ENCODE data around the gene MTX1. TPM values are rescaled to one million over a fixed set of nuclear protein-coding genes. Genes with fewer than 3 reads are reported as not detected.

Gene MTX1
- total and polyA plus RNA-seq, 12 donors = 26.7 to 111 (median 45.9) TPM

DNA sequence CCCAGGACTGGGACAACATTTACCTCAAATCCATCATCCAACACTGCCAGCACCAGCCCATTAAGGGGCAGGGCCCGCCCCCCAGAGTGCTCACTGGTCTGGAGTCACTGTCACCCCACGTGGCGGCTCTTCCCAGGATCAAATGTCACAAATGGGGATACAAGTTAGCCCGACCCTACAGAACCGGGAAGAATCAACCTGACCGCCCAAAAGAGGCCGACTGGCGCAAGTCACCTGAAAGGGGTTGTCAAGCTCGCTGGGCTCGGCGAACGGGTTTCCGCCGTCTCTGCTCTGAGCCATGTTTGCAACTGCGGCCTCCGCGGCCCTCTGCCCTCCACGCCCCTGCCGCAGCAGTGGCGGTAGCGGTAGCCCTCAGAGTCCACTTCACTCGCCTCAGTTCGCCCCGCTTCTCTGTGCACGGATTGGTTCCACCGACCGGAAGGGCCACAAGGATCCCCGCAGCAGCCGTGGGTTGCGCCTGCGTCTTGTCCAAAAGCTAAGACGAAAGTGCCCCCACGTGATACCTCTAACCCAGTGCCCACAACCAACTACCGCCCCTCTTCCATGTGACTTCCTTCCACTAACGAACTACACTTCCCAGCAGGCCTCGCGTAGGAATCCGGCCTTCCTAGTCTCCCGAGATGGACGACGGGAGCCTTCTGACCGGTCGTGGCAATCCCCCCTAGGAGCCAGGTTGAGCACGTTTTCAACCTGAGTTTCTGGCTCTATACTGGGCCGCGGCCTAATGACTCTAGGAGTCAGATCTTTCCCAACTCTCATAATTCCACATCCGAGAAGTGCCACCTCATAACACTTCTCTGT is 53.6 kb downstream of the MTX1 start, which contains the start of gene SCAMP3:
TSS of gene SCAMP3 (minus strand) at position 509 of the 822 bp plus-strand sequence. CDS start at position 300, 209 bp downstream.
- Histone ChIP-seq H3K27me3 (no peaks in the 10 kb centered on the region), H3K36me3 (replicated peaks in 1 of 2) (peaks cover 0 to 73% of the 10 kb centered on the region in 2 donors), H3K27ac (peak within 1 kb of the TSS; percentile 22 to 90 (median 80)), H3K4me3 (peak within 1 kb of the TSS; percentile 36 to 80 (median 70)), H3K4me1 (replicated peaks in 1 of 2) (peaks cover 13 to 16% of the 10 kb centered on the region in 2 donors), H3K9me3 (replicated peaks in 1 of 3) (no peaks in the 10 kb centered on the region)
- peak; percentile 79 to 95 for TF ChIP-seq POLR2A (IDR thresholded peaks at IDR 0.05)
- TF ChIP-seq, protein P1, sequence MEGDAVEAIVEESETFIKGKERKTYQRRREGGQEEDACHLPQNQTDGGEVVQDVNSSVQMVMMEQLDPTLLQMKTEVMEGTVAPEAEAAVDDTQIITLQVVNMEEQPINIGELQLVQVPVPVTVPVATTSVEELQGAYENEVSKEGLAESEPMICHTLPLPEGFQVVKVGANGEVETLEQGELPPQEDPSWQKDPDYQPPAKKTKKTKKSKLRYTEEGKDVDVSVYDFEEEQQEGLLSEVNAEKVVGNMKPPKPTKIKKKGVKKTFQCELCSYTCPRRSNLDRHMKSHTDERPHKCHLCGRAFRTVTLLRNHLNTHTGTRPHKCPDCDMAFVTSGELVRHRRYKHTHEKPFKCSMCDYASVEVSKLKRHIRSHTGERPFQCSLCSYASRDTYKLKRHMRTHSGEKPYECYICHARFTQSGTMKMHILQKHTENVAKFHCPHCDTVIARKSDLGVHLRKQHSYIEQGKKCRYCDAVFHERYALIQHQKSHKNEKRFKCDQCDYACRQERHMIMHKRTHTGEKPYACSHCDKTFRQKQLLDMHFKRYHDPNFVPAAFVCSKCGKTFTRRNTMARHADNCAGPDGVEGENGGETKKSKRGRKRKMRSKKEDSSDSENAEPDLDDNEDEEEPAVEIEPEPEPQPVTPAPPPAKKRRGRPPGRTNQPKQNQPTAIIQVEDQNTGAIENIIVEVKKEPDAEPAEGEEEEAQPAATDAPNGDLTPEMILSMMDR (IDR thresholded peaks at IDR 0.05) = peak in 2 of 6 experiments; percentile 2 to 19
- WGBS, 4 donors = 0 to 1% (median 0%) methylated on average over 20 to 47 of the region's 47 CpGs
- intact Hi-C loops (cut with DNase I) = loop anchor here in 1 of 2 donors (5.0 kb wide), 1 partner anchor 45 kb away; the partner anchor contains the start of gene FDPS
- peak; percentile 94 to 99 (median 99) for DNase-seq

DNA sequence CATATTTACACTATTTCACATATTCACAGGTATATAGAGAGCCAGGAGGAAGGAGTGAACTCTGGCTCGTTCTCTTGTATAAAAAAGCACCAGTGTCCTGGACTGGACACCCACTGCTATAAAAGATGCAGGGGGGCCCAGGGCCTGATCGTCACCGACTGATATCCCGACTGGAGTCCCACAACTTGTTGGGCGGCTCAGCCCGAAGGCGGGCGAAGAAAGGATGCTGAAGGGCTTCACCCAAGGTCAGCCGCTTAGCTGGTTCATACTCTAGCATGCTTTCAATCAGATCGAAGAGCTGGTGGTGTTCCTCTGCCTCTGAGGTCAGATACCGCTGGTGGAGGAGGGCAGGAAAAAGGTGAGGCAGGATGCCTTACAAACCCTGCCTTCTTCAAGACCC is 54.6 kb downstream of the MTX1 start:
- intact Hi-C loops (cut with DNase I) = loop anchor here in 1 of 2 donors (5.0 kb wide), 1 partner anchor 44 kb away; the partner anchor contains the start of gene FDPS
- H3K27me3 ChIP-seq = no peaks in the 10 kb centered on the region
- H3K4me1 ChIP-seq (replicated peaks in 1 of 2) = peaks cover 13 to 16% of the 10 kb centered on the region in 2 donors
- H3K36me3 ChIP-seq (replicated peaks in 1 of 2) = peaks cover 0 to 76% of the 10 kb centered on the region in 2 donors
- no peak for DNase-seq
- no peak overlapping the region for H3K4me3 ChIP-seq
- no peaks in the 10 kb centered on the region for H3K9me3 ChIP-seq (replicated peaks in 1 of 3)
- TF ChIP-seq, protein P1 (IDR thresholded peaks at IDR 0.05) = no peak
- no peak for TF ChIP-seq POLR2A (IDR thresholded peaks at IDR 0.05)
- WGBS, 4 donors = 79 to 81% (median 80%) methylated on average over 10 to 11 of the region's 11 CpGs
- peak overlapping the region in 2 of 5 donors; percentile 12 to 80 for H3K27ac ChIP-seq

MicroRNAs encoded within 50 kb of the gene (microRNA counts, 767-probe panel; counts per million panel counts)
- microRNA hsa-miR-92b-3p = 0 counts per million in 2 donors

Other genes starting within 250 kb of the MTX1 start
- gene PYGO2, start 246.9 kb upstream of the MTX1 start, total RNA-seq = 10 to 100 TPM; 26.2 to 61.1 (median 42.6) TPM
- 10 to 100 TPM; 28.2 to 44.1 (median 29.2) TPM for gene PYGO2, start 246.9 kb upstream of the MTX1 start, polyA plus RNA-seq
- gene SHC1, start 237.9 kb upstream of the MTX1 start, total RNA-seq = 100 to 1,000 TPM in 7 of 9 donors, 10 to 100 TPM in 2; 80.3 to 240 (median 120) TPM
- 100 to 1,000 TPM; 167 to 260 (median 249) TPM for gene SHC1, start 237.9 kb upstream of the MTX1 start, polyA plus RNA-seq
- gene CKS1B, start 234.0 kb upstream of the MTX1 start, total RNA-seq = 10 to 100 TPM; 23.2 to 87.0 (median 30.3) TPM
- 10 to 100 TPM; 12.4 to 51.0 (median 22.3) TPM for gene CKS1B, start 234.0 kb upstream of the MTX1 start, polyA plus RNA-seq
- 10 to 100 TPM; 21.6 to 43.0 (median 28.7) TPM for gene FLAD1, start 225.4 kb upstream of the MTX1 start, total RNA-seq
- 10 to 100 TPM; 30.7 to 65.5 (median 41.1) TPM for gene FLAD1, start 225.4 kb upstream of the MTX1 start, polyA plus RNA-seq
- under 1 TPM in 1 of 9 donors, not detected in 8; 0.44 TPM for gene LENEP, start 215.1 kb upstream of the MTX1 start, total RNA-seq
- gene LENEP, start 215.1 kb upstream of the MTX1 start, polyA plus RNA-seq = not detected
- 100 to 1,000 TPM in 1 of 9 donors, 10 to 100 TPM in 8; 23.3 to 126 (median 78.1) TPM for gene ZBTB7B, start 205.9 kb upstream of the MTX1 start, total RNA-seq
- 10 to 100 TPM; 22.4 to 97.3 (median 27.9) TPM for gene ZBTB7B, start 205.9 kb upstream of the MTX1 start, polyA plus RNA-seq
- gene DCST2, start 174.9 kb upstream of the MTX1 start, total RNA-seq = 1 to 10 TPM in 3 of 9 donors, under 1 TPM in 4, not detected in 2; 0.14 to 2.4 (median 0.90) TPM
- 10 to 100 TPM in 1 of 3 donors, 1 to 10 TPM in 1, under 1 TPM in 1; 0.24 to 15.2 (median 8.5) TPM for gene DCST2, start 174.9 kb upstream of the MTX1 start, polyA plus RNA-seq
- gene DCST1, start 174.9 kb upstream of the MTX1 start, total RNA-seq = not detected
- gene DCST1, start 174.9 kb upstream of the MTX1 start, polyA plus RNA-seq = not detected
- gene ADAM15, start 157.4 kb upstream of the MTX1 start, total RNA-seq = 10 to 100 TPM; 11.6 to 84.2 (median 58.3) TPM
- gene ADAM15, start 157.4 kb upstream of the MTX1 start, polyA plus RNA-seq = 100 to 1,000 TPM in 2 of 3 donors, 10 to 100 TPM in 1; 16.1 to 269 (median 240) TPM
- 10 to 100 TPM in 5 of 9 donors, 1 to 10 TPM in 4; 3.5 to 28.7 (median 12.7) TPM for gene EFNA4, start 145.0 kb upstream of the MTX1 start, total RNA-seq
- 10 to 100 TPM; 10.0 to 23.5 (median 12.1) TPM for gene EFNA4, start 145.0 kb upstream of the MTX1 start, polyA plus RNA-seq
- gene EFNA3, start 129.9 kb upstream of the MTX1 start, total RNA-seq = 1 to 10 TPM; 1.4 to 7.3 (median 2.7) TPM
- gene EFNA3, start 129.9 kb upstream of the MTX1 start, polyA plus RNA-seq = 1 to 10 TPM; 2.8 to 4.0 (median 3.7) TPM
- 10 to 100 TPM in 8 of 9 donors, 1 to 10 TPM in 1; 9.9 to 49.7 (median 27.7) TPM for gene EFNA1, start 80.8 kb upstream of the MTX1 start, total RNA-seq
- gene EFNA1, start 80.8 kb upstream of the MTX1 start, polyA plus RNA-seq = 10 to 100 TPM in 2 of 3 donors, 1 to 10 TPM in 1; 6.6 to 35.9 (median 30.2) TPM
- gene SLC50A1, start 72.8 kb upstream of the MTX1 start, total RNA-seq = 100 to 1,000 TPM in 2 of 9 donors, 10 to 100 TPM in 7; 31.7 to 112 (median 50.6) TPM
- gene SLC50A1, start 72.8 kb upstream of the MTX1 start, polyA plus RNA-seq = 100 to 1,000 TPM in 1 of 3 donors, 10 to 100 TPM in 2; 55.2 to 172 (median 61.8) TPM
- 100 to 1,000 TPM in 8 of 9 donors, 10 to 100 TPM in 1; 45.4 to 192 (median 159) TPM for gene DPM3, start 68.2 kb upstream of the MTX1 start, total RNA-seq
- 1,000 to 10,000 TPM in 2 of 3 donors, 1 to 10 TPM in 1; 6.8 to 1,427 (median 1,371) TPM for gene DPM3, start 68.2 kb upstream of the MTX1 start, polyA plus RNA-seq
- gene KRTCAP2, start 35.4 kb upstream of the MTX1 start, total RNA-seq = 100 to 1,000 TPM in 8 of 9 donors, 10 to 100 TPM in 1; 76.1 to 252 (median 154) TPM
- gene KRTCAP2, start 35.4 kb upstream of the MTX1 start, polyA plus RNA-seq = 100 to 1,000 TPM; 383 to 806 (median 704) TPM
- gene TRIM46, start 34.8 kb upstream of the MTX1 start, total RNA-seq = under 1 TPM in 7 of 9 donors, not detected in 2; 0.19 to 0.96 (median 0.44) TPM
- 1 to 10 TPM in 2 of 3 donors, under 1 TPM in 1; 0.38 to 5.6 (median 1.2) TPM for gene TRIM46, start 34.8 kb upstream of the MTX1 start, polyA plus RNA-seq
- gene THBS3, start 798 bp upstream of the MTX1 start, total RNA-seq = 10 to 100 TPM in 7 of 9 donors, 1 to 10 TPM in 2; 7.1 to 38.6 (median 15.7) TPM
- 100 to 1,000 TPM in 1 of 3 donors, 10 to 100 TPM in 1, 1 to 10 TPM in 1; 9.6 to 147 (median 71.3) TPM for gene THBS3, start 798 bp upstream of the MTX1 start, polyA plus RNA-seq
- gene ENTREP3, start 46.8 kb downstream of the MTX1 start, total RNA-seq = 10 to 100 TPM in 7 of 9 donors, 1 to 10 TPM in 2; 8.5 to 43.0 (median 32.6) TPM
- 10 to 100 TPM; 10.3 to 26.9 (median 22.7) TPM for gene ENTREP3, start 46.8 kb downstream of the MTX1 start, polyA plus RNA-seq
- gene SCAMP3, start 53.7 kb downstream of the MTX1 start, total RNA-seq = 100 to 1,000 TPM in 4 of 9 donors, 10 to 100 TPM in 5; 51.0 to 143 (median 98.6) TPM
- 100 to 1,000 TPM in 1 of 3 donors, 10 to 100 TPM in 2; 41.9 to 102 (median 78.0) TPM for gene SCAMP3, start 53.7 kb downstream of the MTX1 start, polyA plus RNA-seq
- 10 to 100 TPM; 10.7 to 94.2 (median 53.6) TPM for gene CLK2, start 64.8 kb downstream of the MTX1 start, total RNA-seq
- 100 to 1,000 TPM in 2 of 3 donors, 10 to 100 TPM in 1; 47.1 to 162 (median 122) TPM for gene CLK2, start 64.8 kb downstream of the MTX1 start, polyA plus RNA-seq
- gene HCN3, start 68.8 kb downstream of the MTX1 start, total RNA-seq = 1 to 10 TPM; 1.0 to 6.5 (median 3.6) TPM
- 10 to 100 TPM in 1 of 3 donors, 1 to 10 TPM in 2; 3.1 to 14.5 (median 6.2) TPM for gene HCN3, start 68.8 kb downstream of the MTX1 start, polyA plus RNA-seq
- under 1 TPM in 2 of 9 donors, not detected in 7; 0.18 to 0.34 TPM for gene PKLR, start 92.7 kb downstream of the MTX1 start, total RNA-seq
- gene PKLR, start 92.7 kb downstream of the MTX1 start, polyA plus RNA-seq = under 1 TPM in 2 of 3 donors, not detected in 1; 0.10 to 0.24 TPM
- 1,000 to 10,000 TPM in 2 of 9 donors, 100 to 1,000 TPM in 7; 107 to 2,334 (median 186) TPM for gene FDPS, start 100.2 kb downstream of the MTX1 start, total RNA-seq
- 1,000 to 10,000 TPM in 1 of 3 donors, 100 to 1,000 TPM in 2; 167 to 2,274 (median 225) TPM for gene FDPS, start 100.2 kb downstream of the MTX1 start, polyA plus RNA-seq
- gene RUSC1, start 112.2 kb downstream of the MTX1 start, total RNA-seq = 10 to 100 TPM in 8 of 9 donors, 1 to 10 TPM in 1; 9.8 to 64.9 (median 27.1) TPM
- 100 to 1,000 TPM in 1 of 3 donors, 10 to 100 TPM in 2; 15.1 to 111 (median 53.7) TPM for gene RUSC1, start 112.2 kb downstream of the MTX1 start, polyA plus RNA-seq

Measured in adrenal gland (tissue), 12 donors.